SK-N-SH (cell line): ENCODE results near the gene SNX20. TPM values are rescaled to one million over a fixed set of nuclear protein-coding genes. Genes with fewer than 3 reads are reported as not detected.
A peak's percentile ranks its signal among the peaks of the same experiment; 100 is the strongest.

Experiments
- CTCF ChIA-PET: fragments of 300-600, 350-600 bp; formaldehyde crosslinking; extraction: SDS; loops from one replicate; lab custom pipeline; 2021; lab: Yijun Ruan, JAX
- POLR2A ChIA-PET: fragments of 350-600 bp; sonication (Branson Sonifier 250); formaldehyde crosslinking; extraction: SDS; loops from one replicate; lab custom pipeline; 2020; ENCODE audit warnings: antibody characterized with exemption, inconsistent platforms; lab: Yijun Ruan, JAX
- DNase-seq: peaks from one replicate; pipeline ENCODE4 v3.0.0; 2012
- H2AFZ ChIP-seq: fragments of 200-600 bp; sonication (generic); 2 replicates; pipeline ENCODE4 v1.8.1; 2016; ENCODE audit warnings: antibody characterized with exemption, mild to moderate bottlenecking, low read depth
- H3F3A ChIP-seq: fragments of 200-600 bp; sonication (generic); replicated peaks from 2 replicates; pipeline ENCODE3; 2016; ENCODE audit warnings: antibody characterized with exemption, mild to moderate bottlenecking; ENCODE audit not compliant: insufficient read depth
- H3K27ac ChIP-seq, 2 experiments: fragments of 200-500 bp in 1 of 2; fragments of 200-600 bp in 1 of 2; sonication (Bioruptor generic) in 1 of 2; sonication (generic), shearing (Covaris generic) in 1 of 2; 2 replicates each; pipeline versions ENCODE4 v1.5.1 to v1.6.1; 2014 to 2016; ENCODE audit warnings: low read depth in 2 of 2, inconsistent platforms in 1 of 2, low read length in 1 of 2, mild to moderate bottlenecking in 1 of 2, mixed read lengths in 1 of 2
- H3K27me3 ChIP-seq: fragments of 200-600 bp; sonication (generic), shearing (Covaris generic); 2 replicates; pipeline ENCODE4 v1.6.1; 2016; ENCODE audit warnings: mixed run types; ENCODE audit not compliant: insufficient read depth
- H3K36me3 ChIP-seq, 2 experiments: fragments of 200-500 bp in 1 of 2; fragments of 200-600 bp in 1 of 2; sonication (Bioruptor generic) in 1 of 2; sonication (generic) in 1 of 2; replicated peaks in 1 of 2; 2 replicates each; pipeline versions ENCODE3 to v1.5.1; 2014 to 2016; ENCODE audit warnings: low read length in 1 of 2, mild to moderate bottlenecking in 1 of 2; ENCODE audit not compliant: insufficient read depth in 2 of 2, control insufficient read depth in 1 of 2
- H3K4me1 ChIP-seq, 2 experiments: fragments of 200-500 bp in 1 of 2; fragments of 200-600 bp in 1 of 2; sonication (Bioruptor generic) in 1 of 2; sonication (generic), shearing (Covaris generic) in 1 of 2; 2 replicates each; pipeline versions ENCODE4 v1.5.1 to v1.6.1; 2014 to 2016; ENCODE audit warnings: low read depth in 1 of 2, low read length in 1 of 2, mixed run types in 1 of 2; ENCODE audit not compliant: insufficient read depth in 2 of 2, control insufficient read depth in 1 of 2
- H3K4me2 ChIP-seq: fragments of 200-600 bp; sonication (generic), shearing (Covaris generic); 2 replicates; pipeline ENCODE4 v1.6.1; 2017; ENCODE audit warnings: mixed run types
- H3K4me3 ChIP-seq, 2 experiments: fragments of 200-500 bp in 1 of 2; fragments of 200-600 bp in 1 of 2; sonication (Bioruptor generic) in 1 of 2; sonication (generic), shearing (Covaris generic) in 1 of 2; 2 replicates each; pipeline versions ENCODE4 v1.5.1 to v1.8.1; 2014 to 2016; ENCODE audit warnings: low read depth in 2 of 2, inconsistent platforms in 1 of 2, low read length in 1 of 2, mild to moderate bottlenecking in 1 of 2, mixed read lengths in 1 of 2, moderate library complexity in 1 of 2
- H3K79me2 ChIP-seq: fragments of 200-600 bp; sonication (generic); 2 replicates; pipeline ENCODE4 v1.8.1; 2017; ENCODE audit warnings: mild to moderate bottlenecking; ENCODE audit not compliant: insufficient read depth
- H3K9ac ChIP-seq: fragments of 200-600 bp; sonication (generic); 2 replicates; pipeline ENCODE4 v1.6.1; 2017; ENCODE audit warnings: mixed run types
- H3K9me2 ChIP-seq: fragments of 200-600 bp; sonication (generic); 2 replicates; pipeline ENCODE4 v1.6.1; 2017; ENCODE audit warnings: mixed run types
- H3K9me3 ChIP-seq: fragments of 200-600 bp; sonication (generic); 2 replicates; pipeline ENCODE4 v1.6.1; 2017; ENCODE audit warnings: mixed run types, mild to moderate bottlenecking, moderate library complexity
- H4K20me1 ChIP-seq: fragments of 200-600 bp; sonication (generic); 2 replicates; pipeline ENCODE4 v1.6.1; 2017; ENCODE audit warnings: mild to moderate bottlenecking, mixed run types; ENCODE audit not compliant: insufficient read depth
- CHD2 ChIP-seq: fragments of 150-350 bp; IDR thresholded peaks from 2 replicates; pipeline ENCODE4 v1.6.1; 2018; ENCODE audit warnings: low read length; ENCODE audit not compliant: partially characterized antibody
- FOSL2 ChIP-seq: IDR thresholded peaks from 2 replicates; pipeline ENCODE4 v1.4.0; 2012; ENCODE audit warnings: low read depth, mild to moderate bottlenecking, moderate library complexity, borderline replicate concordance
- FOXM1 ChIP-seq: IDR thresholded peaks from 2 replicates; pipeline ENCODE4 v1.4.0; 2012; ENCODE audit warnings: low read depth, mild to moderate bottlenecking
- GABPA ChIP-seq: IDR thresholded peaks from 2 replicates; pipeline ENCODE4 v1.4.0; 2012; ENCODE audit warnings: low read depth, mild to moderate bottlenecking
- IRF3 ChIP-seq: fragments of 150-350 bp; IDR thresholded peaks from 2 replicates; pipeline ENCODE4 v1.6.1; 2016; ENCODE audit warnings: mild to moderate bottlenecking, low read depth, low read length
- MAX ChIP-seq: IDR thresholded peaks from 2 replicates; pipeline ENCODE4 v1.4.0; 2012; ENCODE audit warnings: low read depth
- TCF12 ChIP-seq: IDR thresholded peaks from 2 replicates; pipeline ENCODE4 v1.4.0; 2012
- YY1 ChIP-seq: IDR thresholded peaks from 2 replicates; pipeline ENCODE4 v1.4.0; 2012; ENCODE audit warnings: low read depth, mild to moderate bottlenecking
- WGBS: methylation state at CpG from one replicate; pipeline ENCODE4 v1.1.6; 2017; ENCODE audit warnings: low lambda C conversion rate; 5-methylcytosine and 5-hydroxymethylcytosine counted together
- polyA plus RNA-seq, 3 experiments: library from polyadenylated mRNA; depleted of rRNA; stranded (reverse); fragments of >200 nt; gene quantifications; 2 replicates each; pipeline ENCODE4 v1.2.3, GENCODE V29; 2012
- TF ChIP-seq, protein P1 (sequence below): IDR thresholded peaks from 2 replicates; pipeline ENCODE4 v1.4.0; 2012; ENCODE audit warnings: low read depth, borderline replicate concordance

Gene SNX20
- polyA plus RNA-seq, 1 of the 3 experiments (the other 2 are of a cell fraction) = not detected

DNA sequence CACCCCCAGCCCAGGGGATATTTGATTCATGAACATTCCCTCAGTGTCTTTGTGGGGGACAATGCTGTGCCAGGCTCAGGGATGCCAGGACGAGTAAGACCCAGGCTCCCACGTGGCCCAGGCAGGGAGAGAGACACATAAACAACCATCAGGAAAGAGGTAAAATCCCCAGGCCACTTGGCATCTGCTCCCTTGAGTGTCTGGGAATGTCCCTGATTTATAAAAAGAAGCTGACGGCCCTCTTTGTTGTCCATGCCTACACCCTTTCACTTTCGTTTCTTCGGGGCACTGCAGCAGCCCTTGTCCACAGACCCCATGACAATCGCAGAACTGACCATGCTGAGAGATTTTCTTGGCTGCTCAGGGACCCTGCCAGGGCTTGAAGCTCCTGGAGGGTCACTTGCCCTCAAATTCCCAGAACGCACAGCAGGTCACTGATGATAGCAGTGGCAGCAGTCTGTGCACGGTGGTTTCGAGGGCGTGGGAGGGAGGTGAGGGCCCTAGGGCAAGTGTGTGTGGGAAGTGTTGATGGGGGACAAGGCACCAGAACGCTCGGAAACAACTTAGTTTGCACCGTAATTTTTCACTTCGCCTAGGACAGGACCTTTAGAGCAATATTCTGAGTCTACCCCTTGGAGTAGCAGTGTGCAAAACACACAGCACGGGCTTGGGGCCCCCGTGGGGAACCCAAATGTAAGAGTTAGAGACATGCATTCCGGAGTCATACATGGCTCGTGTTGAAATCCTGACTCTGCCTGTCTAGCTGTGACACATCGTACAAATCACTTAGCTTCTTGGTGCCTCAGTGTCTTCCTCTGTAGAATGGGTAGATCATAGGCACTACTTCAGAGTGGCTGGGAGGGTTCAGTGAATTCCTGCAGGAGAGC is 17.0 kb upstream of the SNX20 start:
- POLR2A ChIA-PET = no interaction called here
- Histone ChIP-seq H3K36me3 (no peaks in the 10 kb centered on the region), H3K9ac (no peak overlapping the region), H3K27me3 (no peaks in the 10 kb centered on the region; the same call in 1 of the 2 replicates), H3K4me1 (peaks cover 0 to 2% of the 10 kb centered on the region in 2 experiments; a peak in 1 of 4 replicates), H3F3A (no peaks in the 10 kb centered on the region), H3K27ac (no peak overlapping the region), H3K9me2 (no peaks in the 10 kb centered on the region), H4K20me1 (no peaks in the 10 kb centered on the region), H3K9me3 (no peaks in the 10 kb centered on the region), H3K79me2 (no peaks in the 10 kb centered on the region), H3K4me3 (peak overlapping the region in 1 of 2 experiments; percentile 26; a peak in 1 of 4 replicates), H3K4me2 (peak overlapping the region; percentile 56; the same call in 1 of the 2 replicates), H2AFZ (0 out of 2 replicates have a peak overlapping the region, but pooled peaks have one; percentile 9)
- 66% methylated on average over 19 of the region's 19 CpGs for WGBS
- CTCF ChIA-PET = interaction anchor here (1.2 to 1.8 kb wide), 2 partner anchors 13 to 33 kb away, joined by 3 to 9 read pairs; no protein-coding TSS in a partner anchor
- TF ChIP-seq IRF3 (no peak), FOXM1 (no peak), FOSL2 (no peak), CHD2 (no peak), MAX (no peak), GABPA (no peak)
- DNase-seq = no peak

DNA sequence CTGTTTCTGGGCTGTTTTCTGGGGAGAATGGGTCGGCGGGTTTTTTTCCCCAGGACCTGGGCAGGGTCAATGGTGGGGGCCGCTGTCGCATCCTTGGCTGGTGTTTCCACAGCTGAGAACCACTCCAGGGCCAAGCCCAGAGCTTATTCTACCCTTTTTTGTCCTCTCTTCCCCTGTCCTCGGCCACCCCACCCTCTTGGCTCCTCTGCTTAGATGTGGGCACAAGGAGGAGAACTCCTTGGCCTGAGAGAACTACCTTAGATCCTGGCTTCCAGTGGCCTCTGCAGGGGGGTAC is 16.3 kb upstream of the SNX20 start:
- Histone ChIP-seq H3K9me3 (no peaks in the 10 kb centered on the region), H3K9ac (no peak overlapping the region), H3K4me2 (no peak overlapping the region), H2AFZ (no peak overlapping the region), H3K4me3 (no peak overlapping the region), H3K27me3 (no peaks in the 10 kb centered on the region; the same call in 1 of the 2 replicates), H3K36me3 (no peaks in the 10 kb centered on the region), H4K20me1 (no peaks in the 10 kb centered on the region), H3F3A (no peaks in the 10 kb centered on the region), H3K9me2 (no peaks in the 10 kb centered on the region), H3K4me1 (peaks cover 0 to 2% of the 10 kb centered on the region in 2 experiments; a peak in 1 of 4 replicates), H3K79me2 (no peaks in the 10 kb centered on the region), H3K27ac (no peak overlapping the region)
- no peak for TF ChIP-seq TCF12
- TF ChIP-seq YY1 = no peak
- TF ChIP-seq, protein P1, sequence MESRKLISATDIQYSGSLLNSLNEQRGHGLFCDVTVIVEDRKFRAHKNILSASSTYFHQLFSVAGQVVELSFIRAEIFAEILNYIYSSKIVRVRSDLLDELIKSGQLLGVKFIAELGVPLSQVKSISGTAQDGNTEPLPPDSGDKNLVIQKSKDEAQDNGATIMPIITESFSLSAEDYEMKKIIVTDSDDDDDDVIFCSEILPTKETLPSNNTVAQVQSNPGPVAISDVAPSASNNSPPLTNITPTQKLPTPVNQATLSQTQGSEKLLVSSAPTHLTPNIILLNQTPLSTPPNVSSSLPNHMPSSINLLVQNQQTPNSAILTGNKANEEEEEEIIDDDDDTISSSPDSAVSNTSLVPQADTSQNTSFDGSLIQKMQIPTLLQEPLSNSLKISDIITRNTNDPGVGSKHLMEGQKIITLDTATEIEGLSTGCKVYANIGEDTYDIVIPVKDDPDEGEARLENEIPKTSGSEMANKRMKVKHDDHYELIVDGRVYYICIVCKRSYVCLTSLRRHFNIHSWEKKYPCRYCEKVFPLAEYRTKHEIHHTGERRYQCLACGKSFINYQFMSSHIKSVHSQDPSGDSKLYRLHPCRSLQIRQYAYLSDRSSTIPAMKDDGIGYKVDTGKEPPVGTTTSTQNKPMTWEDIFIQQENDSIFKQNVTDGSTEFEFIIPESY = no peak
- WGBS = 83% methylated on average over 5 of the region's 5 CpGs
- CTCF ChIA-PET = interaction anchor here (1.2 to 1.8 kb wide), 2 partner anchors 14 to 32 kb away, joined by 3 to 9 read pairs; no protein-coding TSS in a partner anchor
- DNase-seq = no peak
- POLR2A ChIA-PET = no interaction called here
